Activated T-helper 1 cell treated with anti-CD3 and anti-CD28 coated beads, Interleukin-12 subunit alpha, Interleukin-12 subunit beta, Interleukin-2, Interleukin-4 antibody, amounts not matched to agents 30 ng/mL and 10 ng/mL and 1 ng/mL, durations not matched to agents 14 hours and 24 hours and 36 hours (primary cell): Measurements from ENCODE around the gene PSMD11. TPM values are rescaled to one million over a fixed set of nuclear protein-coding genes. Genes with fewer than 3 reads are reported as not detected.

ENCODE experiments used
- DNase-seq: peaks from one replicate; pipeline ENCODE4 v3.0.0; 2021; ENCODE audit warnings: low spot score
- H3K27ac Mint-ChIP-seq: one replicate; pipeline ENCODE4 v1.8.0; 2021; ENCODE audit warnings: mild to moderate bottlenecking, mixed read lengths
- H3K27me3 Mint-ChIP-seq: one replicate; pipeline ENCODE4 v1.8.0; 2022; ENCODE audit warnings: mild to moderate bottlenecking, moderate library complexity, mixed read lengths; ENCODE audit not compliant: insufficient read depth
- H3K36me3 Mint-ChIP-seq: one replicate; pipeline ENCODE4 v1.8.0; 2021; ENCODE audit warnings: low read depth, mixed read lengths
- H3K4me1 Mint-ChIP-seq: one replicate; pipeline ENCODE4 v1.8.0; 2021; ENCODE audit warnings: low read depth, mixed read lengths
- H3K4me3 Mint-ChIP-seq: one replicate; pipeline ENCODE4 v1.8.0; 2021; ENCODE audit warnings: mild to moderate bottlenecking, moderate library complexity, mixed read lengths
- H3K9me3 Mint-ChIP-seq: one replicate; pipeline ENCODE4 v1.8.0; 2021; ENCODE audit warnings: mixed read lengths
- intact Hi-C: fragments of 100-400 bp; cut with micrococcal nuclease; formaldehyde crosslinking; loops from one replicate; pipeline ENCODE4 v1.15.1; 2024
- total RNA-seq: library from RNA; stranded (reverse); gene quantifications from 2 replicates; pipeline ENCODE4 v1.2.3, GENCODE V29; 2022

The PSMD11 gene
- total RNA-seq, 1 donor from 2014 or later = 190 TPM

- Mint-ChIP-seq H3K4me1 (peaks cover 24% of the 10 kb centered on the region), H3K27ac (peak within 1 kb of the TSS; percentile 65), H3K27me3 (peaks cover 3% of the 10 kb centered on the region), H3K4me3 (peak within 1 kb of the TSS; percentile 80), H3K36me3 (peaks cover 23% of the 10 kb centered on the region), H3K9me3 (no peaks in the 10 kb centered on the region)
- intact Hi-C loops = loop anchor here (1.0 to 10.0 kb wide), 6 partner anchors 16 to 388 kb away; partner anchors contain the start of genes MYO1D and PSMD11
- peak; percentile 66 for DNase-seq
Measured at GRCh38 chr17:32486701-32487472, 42.6 kb downstream of the PSMD11 start, which contains the start of gene CDK5R1. Gene CDK5R1, plus strand, starts transcription at chr17:32486993. Its CDS starts 628 bp downstream, at chr17:32487621.

- intact Hi-C loops = loop anchor here (1.0 to 10.0 kb wide), 6 partner anchors 16 to 387 kb away; partner anchors contain the start of genes MYO1D and PSMD11
- Mint-ChIP-seq H3K4me1 (peaks cover 32% of the 10 kb centered on the region), H3K27me3 (peaks cover 3% of the 10 kb centered on the region), H3K9me3 (no peaks in the 10 kb centered on the region), H3K27ac (peak overlapping the region; percentile 48), H3K4me3 (peak overlapping the region; percentile 80), H3K36me3 (peaks cover 19% of the 10 kb centered on the region)
- DNase-seq = no peak
Measured at GRCh38 chr17:32487473-32488176, 43.3 kb downstream of the PSMD11 start.

DNA sequence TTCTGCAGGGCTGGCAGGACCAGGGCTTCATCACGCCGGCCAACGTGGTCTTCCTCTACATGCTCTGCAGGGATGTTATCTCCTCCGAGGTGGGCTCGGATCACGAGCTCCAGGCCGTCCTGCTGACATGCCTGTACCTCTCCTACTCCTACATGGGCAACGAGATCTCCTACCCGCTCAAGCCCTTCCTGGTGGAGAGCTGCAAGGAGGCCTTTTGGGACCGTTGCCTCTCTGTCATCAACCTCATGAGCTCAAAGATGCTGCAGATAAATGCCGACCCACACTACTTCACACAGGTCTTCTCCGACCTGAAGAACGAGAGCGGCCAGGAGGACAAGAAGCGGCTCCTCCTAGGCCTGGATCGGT lies 43.9 kb downstream of the PSMD11 start:
- Mint-ChIP-seq H3K36me3 (peaks cover 19% of the 10 kb centered on the region), H3K27ac (peak overlapping the region; percentile 48), H3K9me3 (no peaks in the 10 kb centered on the region), H3K27me3 (peaks cover 3% of the 10 kb centered on the region), H3K4me1 (peaks cover 37% of the 10 kb centered on the region), H3K4me3 (peak overlapping the region; percentile 80)
- intact Hi-C loops = loop anchor here (10.0 kb wide), 1 partner anchor 387 kb away; the partner anchor contains the start of gene MYO1D
- no peak for DNase-seq

GRCh38 chr17:32488604-32489180 lies 44.4 kb downstream of the PSMD11 start:
- H3K27ac Mint-ChIP-seq = no peak overlapping the region
- peaks cover 3% of the 10 kb centered on the region for H3K27me3 Mint-ChIP-seq
- intact Hi-C loops = loop anchor here (10.0 kb wide), 1 partner anchor 386 kb away; the partner anchor contains the start of gene MYO1D
- H3K9me3 Mint-ChIP-seq = no peaks in the 10 kb centered on the region
- H3K36me3 Mint-ChIP-seq = peaks cover 19% of the 10 kb centered on the region
- peak overlapping the region; percentile 80 for H3K4me3 Mint-ChIP-seq
- H3K4me1 Mint-ChIP-seq = peaks cover 38% of the 10 kb centered on the region
- no peak for DNase-seq

DNA sequence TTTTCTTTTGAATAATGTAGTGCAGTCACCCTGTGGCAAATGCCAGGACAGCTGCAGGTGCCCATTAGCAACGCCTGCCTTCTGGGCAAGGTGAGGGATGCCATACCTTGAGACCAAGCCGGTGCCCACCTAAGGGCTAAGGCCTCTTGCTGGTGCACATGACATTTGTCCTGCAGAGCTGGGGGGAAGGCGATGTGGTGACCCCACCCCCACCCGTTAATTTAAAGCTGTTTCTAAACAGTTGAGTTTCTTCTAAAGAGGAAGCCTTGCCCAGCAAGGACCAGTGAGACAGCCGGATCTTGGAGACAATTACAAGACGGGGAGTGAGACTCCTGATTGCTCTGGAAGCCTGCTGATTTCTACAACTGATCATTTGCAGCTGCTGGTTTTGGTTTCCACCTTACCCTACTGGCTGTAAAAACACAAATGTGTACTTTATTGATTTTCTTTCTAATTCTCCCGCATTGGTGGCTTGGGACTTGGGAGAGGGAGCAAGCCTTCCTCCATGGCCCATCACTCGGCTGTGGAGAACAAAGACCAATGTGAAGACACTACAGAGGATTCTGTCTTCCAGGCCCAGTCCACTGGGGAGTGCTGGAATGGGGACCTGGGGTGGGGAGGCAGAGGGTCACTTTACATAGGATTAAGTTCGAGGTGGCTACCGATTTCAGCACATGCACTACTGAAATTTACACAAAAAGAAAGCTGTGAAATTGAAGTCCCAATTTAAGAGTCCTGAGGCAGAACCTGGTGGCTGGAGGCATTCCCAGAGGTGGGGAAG lies 45.2 kb downstream of the PSMD11 start:
- no peak for DNase-seq
- Mint-ChIP-seq H3K36me3 (peaks cover 19% of the 10 kb centered on the region), H3K9me3 (no peaks in the 10 kb centered on the region), H3K27ac (no peak overlapping the region), H3K27me3 (peaks cover 3% of the 10 kb centered on the region), H3K4me1 (peaks cover 38% of the 10 kb centered on the region), H3K4me3 (peak overlapping the region; percentile 66)
- intact Hi-C loops = loop anchor here (10.0 kb wide), 1 partner anchor 385 kb away; the partner anchor contains the start of gene MYO1D

- H3K27me3 Mint-ChIP-seq = peaks cover 3% of the 10 kb centered on the region
- H3K4me3 Mint-ChIP-seq = peak overlapping the region; percentile 19
- peaks cover 19% of the 10 kb centered on the region for H3K36me3 Mint-ChIP-seq
- H3K4me1 Mint-ChIP-seq = peaks cover 38% of the 10 kb centered on the region
- no peak overlapping the region for H3K27ac Mint-ChIP-seq
- DNase-seq = no peak
- H3K9me3 Mint-ChIP-seq = no peaks in the 10 kb centered on the region
- intact Hi-C loops = no loop called here
Measured at GRCh38 chr17:32490101-32490482, 45.8 kb downstream of the PSMD11 start.

DNA sequence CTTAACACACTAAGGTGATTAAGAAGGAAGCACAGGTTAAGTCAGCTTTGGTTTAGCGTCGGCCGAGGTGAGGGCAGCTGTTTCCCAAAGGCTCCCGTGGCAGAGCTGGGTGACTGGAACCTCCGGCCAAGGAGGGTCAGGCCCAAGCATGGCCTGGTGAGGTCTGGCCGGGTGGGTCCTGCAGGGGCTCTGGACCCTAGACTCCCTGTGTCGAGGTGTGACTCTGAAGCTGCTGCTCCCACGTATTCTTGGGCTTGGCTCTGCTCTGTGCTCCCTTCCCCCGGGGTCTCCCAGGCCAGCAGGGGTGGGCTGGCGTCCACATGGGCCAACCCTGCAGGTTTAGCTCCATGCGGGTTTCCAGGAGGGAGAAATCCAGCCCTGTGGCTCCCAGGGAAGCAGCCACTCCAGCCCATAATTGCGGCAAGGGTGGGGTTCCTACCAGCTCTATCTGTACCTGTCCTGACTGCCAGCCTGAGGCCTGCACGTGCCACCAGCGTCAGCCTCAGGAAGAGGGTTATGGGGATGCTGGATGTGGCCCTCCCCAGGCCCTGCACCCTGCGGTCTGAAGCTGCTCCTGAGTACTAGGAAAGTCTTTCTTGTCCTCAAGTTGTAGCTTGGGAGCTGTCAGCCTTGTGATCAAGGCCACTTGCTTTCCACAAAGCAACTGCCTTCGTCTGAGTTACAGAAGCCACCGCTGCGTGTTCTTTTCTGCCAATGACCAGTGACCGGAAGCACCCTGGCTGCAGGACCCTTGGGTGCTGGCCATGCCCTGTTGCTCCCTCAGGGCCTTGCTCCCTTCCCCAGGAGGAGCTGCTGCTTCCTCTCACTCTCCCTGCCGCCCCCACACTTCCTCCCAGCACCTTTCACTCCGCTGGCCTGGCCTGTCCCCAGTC lies 47.3 kb downstream of the PSMD11 start:
- Mint-ChIP-seq H3K27ac (peak overlapping the region; percentile 18), H3K4me1 (peaks cover 38% of the 10 kb centered on the region), H3K27me3 (peaks cover 3% of the 10 kb centered on the region), H3K9me3 (no peaks in the 10 kb centered on the region), H3K4me3 (peak overlapping the region; percentile 26), H3K36me3 (peaks cover 19% of the 10 kb centered on the region)
- intact Hi-C loops = no loop called here
- DNase-seq = no peak

- peak overlapping the region; percentile 26 for H3K4me3 Mint-ChIP-seq
- H3K36me3 Mint-ChIP-seq = peaks cover 19% of the 10 kb centered on the region
- H3K4me1 Mint-ChIP-seq = peaks cover 38% of the 10 kb centered on the region
- intact Hi-C loops = no loop called here
- H3K27me3 Mint-ChIP-seq = peaks cover 3% of the 10 kb centered on the region
- H3K27ac Mint-ChIP-seq = peak overlapping the region; percentile 18
- H3K9me3 Mint-ChIP-seq = no peaks in the 10 kb centered on the region
- DNase-seq = no peak
Measured at GRCh38 chr17:32492264-32492589, 47.9 kb downstream of the PSMD11 start.

DNA sequence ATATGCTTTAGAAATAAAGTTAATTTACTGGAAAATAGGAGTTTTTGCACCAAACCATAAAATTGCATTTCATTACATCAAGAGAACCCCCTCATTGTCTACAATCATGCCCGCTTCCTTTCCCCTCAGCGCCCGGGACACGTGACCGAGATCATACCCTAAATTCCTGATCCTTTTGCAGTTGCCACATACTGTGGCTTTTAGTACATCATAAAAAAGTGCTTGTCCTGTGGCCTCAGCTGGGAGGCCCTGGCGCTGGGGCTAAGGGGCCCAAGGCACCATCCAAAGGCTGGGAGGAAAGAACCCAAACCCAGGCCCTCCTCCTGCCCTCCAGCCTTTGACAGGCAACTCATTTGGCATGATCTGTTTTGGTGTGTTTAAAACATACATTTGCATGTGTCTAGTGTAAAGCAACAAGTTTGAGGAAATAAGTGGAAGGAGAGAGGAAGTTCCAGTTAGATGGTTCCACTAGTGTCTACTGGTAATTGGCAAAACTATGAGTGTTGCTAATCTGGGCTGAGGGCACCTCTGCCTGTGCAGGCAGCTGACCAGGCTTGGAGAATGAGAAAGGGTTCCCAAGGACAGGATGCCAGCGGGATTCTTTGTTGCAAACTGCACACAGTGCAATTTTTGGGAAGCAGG lies 48.5 kb downstream of the PSMD11 start:
- Mint-ChIP-seq H3K27ac (no peak overlapping the region), H3K4me3 (no peak overlapping the region), H3K4me1 (peaks cover 34% of the 10 kb centered on the region), H3K27me3 (peaks cover 3% of the 10 kb centered on the region), H3K36me3 (peaks cover 16% of the 10 kb centered on the region), H3K9me3 (no peaks in the 10 kb centered on the region)
- intact Hi-C loops = no loop called here
- no peak for DNase-seq

- intact Hi-C loops = no loop called here
- no peak for DNase-seq
Measured at GRCh38 chr17:32493571-32493970, 49.3 kb downstream of the PSMD11 start.

GRCh38 chr17:32493976-32494513 lies 49.7 kb downstream of the PSMD11 start:
- Mint-ChIP-seq H3K27me3 (no peaks in the 10 kb centered on the region), H3K4me3 (no peak overlapping the region), H3K36me3 (peaks cover 10% of the 10 kb centered on the region), H3K9me3 (no peaks in the 10 kb centered on the region), H3K27ac (no peak overlapping the region), H3K4me1 (peaks cover 23% of the 10 kb centered on the region)
- DNase-seq = no peak
- intact Hi-C loops = no loop called here

More at GRCh38 chr17:32493571-32493970, 49.3 kb downstream of the PSMD11 start:
- Mint-ChIP-seq H3K27me3 (no peaks in the 10 kb centered on the region), H3K36me3 (peaks cover 10% of the 10 kb centered on the region), H3K9me3 (no peaks in the 10 kb centered on the region), H3K4me3 (no peak overlapping the region), H3K4me1 (peaks cover 26% of the 10 kb centered on the region), H3K27ac (no peak overlapping the region)
